BJ (cell line): Measurements from ENCODE around the gene GCAT. TPM values are rescaled to one million over a fixed set of nuclear protein-coding genes. Genes with fewer than 3 reads are reported as not detected.
A peak's percentile ranks its signal among the peaks of the same experiment; 100 is the strongest.

Source experiments
- CTCF ChIA-PET: fragments of 350-600 bp; formaldehyde crosslinking; extraction: SDS; loops from one replicate; lab custom pipeline; 2021; ENCODE audit warnings: antibody characterized with exemption, inconsistent platforms; lab: Yijun Ruan, JAX
- POLR2A ChIA-PET: fragments of 300-600 bp; sonication (Branson Sonifier 250); formaldehyde crosslinking; extraction: SDS; loops from one replicate; lab custom pipeline; 2021; ENCODE audit warnings: antibody characterized with exemption; lab: Charles Lee
- DNase-seq: peaks from one replicate; pipeline ENCODE4 v3.0.0-alpha.2; 2011; ENCODE audit warnings: low read depth
- H3K27me3 ChIP-seq: 2 replicates; pipeline ENCODE4 v1.6.0; 2011; ENCODE audit warnings: low read length; ENCODE audit not compliant: control insufficient read depth, insufficient read depth
- H3K36me3 ChIP-seq: 2 replicates; pipeline ENCODE4 v1.5.1; 2011; ENCODE audit warnings: low read length; ENCODE audit not compliant: control insufficient read depth, insufficient read depth
- H3K4me3 ChIP-seq: 2 replicates; pipeline ENCODE4 v1.5.1; 2011; ENCODE audit warnings: low read depth, mild to moderate bottlenecking, control low read depth, low read length
- CTCF ChIP-seq: IDR thresholded peaks from 2 replicates; pipeline ENCODE4 v1.5.1; 2011; ENCODE audit warnings: low read depth, mild to moderate bottlenecking, control low read depth, inconsistent platforms, low read length, moderate library complexity; ENCODE audit not compliant: insufficient read depth
- polyA plus RNA-seq: library from polyadenylated mRNA; depleted of rRNA; stranded (reverse); fragments of >200 nt; gene quantifications from 2 replicates; pipeline ENCODE4 v1.2.3, GENCODE V29; 2011

The GCAT gene
- polyA plus RNA-seq, 1 experiment: 24.9 TPM

- no peak for DNase-seq
- Histone ChIP-seq H3K36me3 (peaks cover 5% of the 10 kb centered on the region), H3K27me3 (no peaks in the 10 kb centered on the region), H3K4me3 (no peak overlapping the region)
- CTCF ChIA-PET: interaction anchor here (0.6 to 7.9 kb wide), 21 partner anchors 8 to 155 kb away, joined by 3 to 82 read pairs (median 4); partner anchors contain the start of genes GCAT and POLR2F
- TF ChIP-seq CTCF: no peak
- POLR2A ChIA-PET: no interaction called here
These were observed 8.9 kb downstream of the GCAT start for GRCh38 chr22:37816543-37817180.

GRCh38 chr22:37817705-37818408 lies 10.1 kb downstream of the GCAT start:
- peak overlapping the region; percentile 4; the same call in 1 of the 2 replicates for H3K4me3 ChIP-seq
- TF ChIP-seq CTCF: peak; percentile 79
- POLR2A ChIA-PET: interaction anchor here (0.5 kb wide), 1 partner anchor 136 kb away, joined by 3 read pairs; no protein-coding TSS in a partner anchor
- peaks cover 4% of the 10 kb centered on the region for H3K36me3 ChIP-seq
- no peak for DNase-seq
- CTCF ChIA-PET: interaction anchor here (0.5 to 7.9 kb wide), 36 partner anchors 9 to 211 kb away, joined by 3 to 82 read pairs (median 4); partner anchors contain the start of genes ANKRD54, C22orf23, EIF3L and GCAT
- peaks cover 2% of the 10 kb centered on the region; the same call in 1 of the 2 replicates for H3K27me3 ChIP-seq

- peak; percentile 53 for TF ChIP-seq CTCF
- DNase-seq: no peak
- Histone ChIP-seq H3K27me3 (peaks cover 2% of the 10 kb centered on the region; the same call in 1 of the 2 replicates), H3K4me3 (peak overlapping the region; percentile 21), H3K36me3 (peaks cover 3% of the 10 kb centered on the region)
- ChIA-PET CTCF (interaction anchor here (0.6 to 7.9 kb wide), 26 partner anchors 9 to 212 kb away, joined by 3 to 82 read pairs (median 6); partner anchors contain the start of genes ANKRD54, C22orf23, EIF3L and GCAT), POLR2A (interaction anchor here (0.5 kb wide), 1 partner anchor 135 kb away, joined by 3 read pairs; no protein-coding TSS in a partner anchor)
These were observed 10.8 kb downstream of the GCAT start for GRCh38 chr22:37818409-37819104.

GRCh38 chr22:37819105-37819433 lies 11.3 kb downstream of the GCAT start:
- peaks cover 3% of the 10 kb centered on the region for H3K36me3 ChIP-seq
- POLR2A ChIA-PET: no interaction called here
- peaks cover 2% of the 10 kb centered on the region; the same call in 1 of the 2 replicates for H3K27me3 ChIP-seq
- CTCF ChIA-PET: interaction anchor here (0.6 to 7.9 kb wide), 15 partner anchors 9 to 212 kb away, joined by 3 to 82 read pairs (median 9); partner anchors contain the start of genes ANKRD54, C22orf23, GCAT and GGA1
- no peak overlapping the region; the same call in none of the 2 replicates for H3K4me3 ChIP-seq
- no peak for DNase-seq
- TF ChIP-seq CTCF: no peak
